Measurements from ENCODE around the gene NOP53.
A peak's percentile ranks its signal among the peaks of the same experiment; 100 is the strongest.

GRCh38 chr19:47699360-47699917 lies 45.9 kb upstream of the NOP53 start:
- TF ChIP-seq POLR2A (IDR thresholded peaks at IDR 0.05), result no peak
- TF ChIP-seq CTCF (IDR thresholded peaks at IDR 0.05), result peak; percentile 49 to 72 (median 59)
